Ascending aorta (tissue), 2 donors: ENCODE results near the gene SKI. TPM values are rescaled to one million over a fixed set of nuclear protein-coding genes. Genes with fewer than 3 reads are reported as not detected.

Experiments used
- DNase-seq, 2 donors: peaks; one replicate each; pipeline ENCODE4 v3.0.0-alpha.2; 2019; ENCODE audit warnings: low spot score in 2 of 2
- H3K27ac ChIP-seq, 2 donors: fragments of 200-600 bp; sonication (generic); one replicate each; pipeline ENCODE4 v1.5.1; 2016 to 2017; ENCODE audit warnings: mild to moderate bottlenecking in 1 of 2
- H3K27me3 ChIP-seq: fragments of 200-600 bp; sonication (generic); one replicate; pipeline ENCODE4 v1.5.1; 2017
- H3K36me3 ChIP-seq, 2 donors: fragments of 200-600 bp; sonication (generic); one replicate each; pipeline ENCODE4 v1.5.1; 2016
- H3K4me1 ChIP-seq, 2 donors: fragments of 200-600 bp; sonication (generic); one replicate each; pipeline ENCODE4 v1.5.1; 2016 to 2017; ENCODE audit warnings: mild to moderate bottlenecking in 1 of 2
- H3K4me3 ChIP-seq, 2 donors: fragments of 200-600 bp; sonication (generic); one replicate each; pipeline ENCODE4 v1.5.1; 2016 to 2017; ENCODE audit warnings: mild to moderate bottlenecking in 1 of 2
- H3K9me3 ChIP-seq, 2 donors: fragments of 200-600 bp; sonication (generic); one replicate each; pipeline ENCODE4 v1.5.1; 2016
- intact Hi-C: fragments of 100-400 bp; cut with DNase I; formaldehyde crosslinking; loops from one replicate; pipeline ENCODE4 v1.15.1; 2023
- total RNA-seq: library from RNA; depleted of rRNA; stranded (reverse); fragments of >200 nt; gene quantifications from one replicate; pipeline ENCODE4 v1.1.0, GENCODE V29; 2016
- TF ChIP-seq, protein P1 (sequence below), 3 experiments: fragments of 200-600 bp in 2 of 3; fragments of 450-650 bp in 1 of 3; sonication (generic) in 2 of 3; IDR thresholded peaks; one replicate each; pipeline ENCODE4 v1.5.1; 2016 to 2019; ENCODE audit warnings: antibody characterized with exemption in 3 of 3, mild to moderate bottlenecking in 1 of 3, moderate library complexity in 1 of 3

SKI gene
- total RNA-seq, 1 donor from 2014 or later = 139 TPM

DNA sequence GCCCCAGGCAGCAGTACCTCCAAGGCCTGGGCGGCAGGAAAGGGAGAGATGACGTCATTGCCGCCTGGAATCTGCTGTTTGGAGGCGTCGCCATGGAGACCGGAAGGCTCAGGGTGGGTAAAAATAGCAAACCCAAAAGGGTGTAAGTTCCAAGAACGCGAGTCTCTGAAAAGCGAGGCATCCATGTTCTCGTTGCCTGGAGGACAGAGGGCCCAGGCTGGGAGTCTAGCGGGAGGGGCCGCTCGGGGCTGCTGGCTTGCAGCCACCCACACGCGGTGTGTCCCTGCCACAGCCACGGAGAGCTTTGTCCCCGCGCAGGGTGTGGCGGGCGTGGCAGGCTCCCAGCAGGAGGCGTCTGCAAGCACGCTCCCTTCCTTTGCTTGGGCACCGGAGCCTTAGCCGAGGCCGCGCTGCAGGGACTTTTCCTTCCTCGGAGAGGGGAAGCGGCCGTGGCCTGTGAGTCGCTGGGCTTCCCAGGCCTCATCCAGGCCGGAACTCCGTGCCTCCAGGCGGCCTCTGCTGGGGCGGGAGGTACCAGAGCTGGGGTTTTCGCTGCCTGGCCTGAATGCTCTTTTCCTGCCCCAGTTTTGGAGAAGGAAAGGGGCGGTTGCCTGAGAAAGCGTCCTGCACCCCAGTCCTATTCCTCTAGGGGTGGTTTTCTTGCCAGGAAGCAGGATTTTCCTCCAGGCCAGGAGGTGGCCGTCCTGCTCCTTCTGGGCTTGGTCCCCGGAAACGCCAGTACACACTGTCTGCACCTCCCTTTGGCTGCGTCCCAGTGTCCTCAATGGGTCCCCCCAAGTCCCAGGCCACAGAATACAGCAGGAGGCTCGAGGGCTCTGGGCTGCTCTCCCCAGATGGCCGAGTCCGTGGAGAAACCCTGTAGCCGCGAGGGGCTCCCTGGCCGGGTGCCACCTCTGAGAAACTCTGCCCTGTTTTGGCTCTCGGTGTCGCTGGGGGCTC lies 15.3 kb upstream of the SKI start:
- H3K4me1 ChIP-seq = peaks cover 34 to 61% of the 10 kb centered on the region in 2 donors
- intact Hi-C loops = loop anchor here (1.0 kb wide), 1 partner anchor 14 kb away; no protein-coding TSS in a partner anchor
- DNase-seq = peak; percentile 87 to 98

DNA sequence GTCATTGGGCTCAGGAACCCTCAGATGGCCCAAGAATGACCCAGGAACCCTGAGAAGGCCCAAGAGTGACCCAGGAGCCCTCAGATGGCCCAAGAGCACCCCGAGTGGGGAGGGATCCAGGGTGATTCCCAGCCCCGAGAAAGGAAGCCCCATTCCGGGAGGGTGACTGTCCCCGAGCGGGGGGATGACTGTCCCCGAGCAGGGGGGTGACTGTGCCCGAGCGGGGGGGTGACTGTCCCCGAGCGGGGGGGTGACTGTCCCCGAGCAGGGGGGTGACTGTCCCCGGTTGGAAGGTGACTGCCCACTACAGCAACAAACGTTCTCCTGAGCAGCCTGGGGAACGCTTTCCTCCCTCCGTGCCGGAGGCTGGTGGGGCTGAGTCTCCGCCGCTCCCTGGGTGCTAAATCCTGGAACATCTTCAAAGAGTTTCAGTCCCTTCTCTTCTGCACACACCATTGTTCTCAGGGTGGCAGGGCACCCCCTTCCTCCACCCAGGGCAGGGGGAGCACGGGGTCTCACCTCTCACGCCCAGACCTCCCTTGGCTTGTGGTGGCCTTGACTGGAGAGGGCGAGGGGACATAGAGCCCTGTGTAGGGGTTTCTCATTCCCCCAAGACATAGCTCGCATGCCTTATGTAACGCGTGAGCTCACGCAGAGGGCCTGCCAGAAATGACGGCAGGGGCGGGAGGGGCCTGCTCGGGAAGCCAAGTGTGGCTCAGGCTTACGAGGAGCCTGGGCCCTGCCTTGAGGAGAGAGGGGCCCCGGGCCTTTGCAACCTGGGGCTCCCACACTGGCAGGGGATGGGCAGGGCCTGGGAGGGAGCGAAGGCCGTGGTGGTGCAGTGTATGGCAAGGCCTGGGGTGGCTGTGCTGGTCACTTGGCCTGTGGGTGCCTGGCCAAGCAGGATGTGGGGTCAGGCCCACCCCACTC lies 14.3 kb upstream of the SKI start:
- intact Hi-C loops = loop anchor here (1.0 kb wide), 1 partner anchor 13 kb away; no protein-coding TSS in a partner anchor
- Histone ChIP-seq H3K36me3 (no peaks in the 10 kb centered on the region), H3K4me1 (peaks cover 29 to 57% of the 10 kb centered on the region in 2 donors), H3K27me3 (no peaks in the 10 kb centered on the region), H3K4me3 (peak overlapping the region; percentile 51 to 54), H3K27ac (peak overlapping the region; percentile 99), H3K9me3 (no peaks in the 10 kb centered on the region)
- TF ChIP-seq, protein P1, sequence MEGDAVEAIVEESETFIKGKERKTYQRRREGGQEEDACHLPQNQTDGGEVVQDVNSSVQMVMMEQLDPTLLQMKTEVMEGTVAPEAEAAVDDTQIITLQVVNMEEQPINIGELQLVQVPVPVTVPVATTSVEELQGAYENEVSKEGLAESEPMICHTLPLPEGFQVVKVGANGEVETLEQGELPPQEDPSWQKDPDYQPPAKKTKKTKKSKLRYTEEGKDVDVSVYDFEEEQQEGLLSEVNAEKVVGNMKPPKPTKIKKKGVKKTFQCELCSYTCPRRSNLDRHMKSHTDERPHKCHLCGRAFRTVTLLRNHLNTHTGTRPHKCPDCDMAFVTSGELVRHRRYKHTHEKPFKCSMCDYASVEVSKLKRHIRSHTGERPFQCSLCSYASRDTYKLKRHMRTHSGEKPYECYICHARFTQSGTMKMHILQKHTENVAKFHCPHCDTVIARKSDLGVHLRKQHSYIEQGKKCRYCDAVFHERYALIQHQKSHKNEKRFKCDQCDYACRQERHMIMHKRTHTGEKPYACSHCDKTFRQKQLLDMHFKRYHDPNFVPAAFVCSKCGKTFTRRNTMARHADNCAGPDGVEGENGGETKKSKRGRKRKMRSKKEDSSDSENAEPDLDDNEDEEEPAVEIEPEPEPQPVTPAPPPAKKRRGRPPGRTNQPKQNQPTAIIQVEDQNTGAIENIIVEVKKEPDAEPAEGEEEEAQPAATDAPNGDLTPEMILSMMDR (IDR thresholded peaks at IDR 0.05) = no peak
- DNase-seq = peak in 1 of 2 donors; percentile 95

More for the DNA sequence above, 15.3 kb upstream of the SKI start:
- Histone ChIP-seq H3K4me3 (peak overlapping the region; percentile 51 to 54), H3K9me3 (no peaks in the 10 kb centered on the region), H3K27me3 (no peaks in the 10 kb centered on the region), H3K36me3 (no peaks in the 10 kb centered on the region), H3K27ac (peak overlapping the region; percentile 99)
- TF ChIP-seq, protein P1 (IDR thresholded peaks at IDR 0.05) = peak in 2 of 3 experiments; percentile 10 to 35

DNA sequence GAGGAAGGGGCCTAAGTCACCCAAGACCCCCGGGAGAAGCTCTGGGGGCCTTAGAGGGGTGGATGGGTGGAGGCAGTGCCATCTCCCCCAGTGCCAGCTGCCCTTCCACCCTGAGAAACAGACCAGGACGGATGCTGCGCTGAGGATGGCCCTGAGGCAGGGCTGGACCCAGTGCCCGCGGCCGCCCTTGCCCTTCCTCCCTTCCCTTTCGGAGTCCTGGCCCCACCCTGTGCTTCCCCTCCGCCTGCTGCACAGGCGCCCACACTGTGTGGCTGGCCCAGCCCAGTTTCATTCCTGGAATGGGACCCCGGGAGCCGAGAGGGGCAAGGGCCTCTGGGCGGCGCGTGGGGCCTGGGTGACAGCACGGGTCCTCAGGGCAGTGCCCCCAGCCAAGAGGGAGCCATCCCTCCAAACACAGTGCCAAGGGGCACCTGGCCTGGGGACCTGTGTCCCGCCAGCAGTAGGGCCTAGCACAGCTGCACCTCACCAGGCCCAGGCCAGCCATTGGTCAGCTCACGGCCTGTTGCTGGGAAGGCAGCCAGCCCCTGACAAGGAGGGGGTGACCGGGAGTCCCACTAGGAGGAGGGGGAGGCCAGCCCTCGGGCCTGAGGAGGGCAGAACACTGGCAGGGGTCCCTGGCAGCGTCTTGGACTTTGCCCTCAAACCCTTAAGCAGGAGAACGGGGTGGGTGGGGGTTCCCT lies 13.4 kb upstream of the SKI start:
- no peaks in the 10 kb centered on the region for H3K36me3 ChIP-seq
- H3K4me1 ChIP-seq = peaks cover 23 to 49% of the 10 kb centered on the region in 2 donors
- intact Hi-C loops = no loop called here
- H3K27ac ChIP-seq = peak overlapping the region; percentile 99
- H3K9me3 ChIP-seq = no peaks in the 10 kb centered on the region
- H3K4me3 ChIP-seq = peak overlapping the region; percentile 51 to 54
- no peaks in the 10 kb centered on the region for H3K27me3 ChIP-seq
- peak in 1 of 2 donors; percentile 72 for DNase-seq
- TF ChIP-seq, protein P1 (IDR thresholded peaks at IDR 0.05) = no peak

DNA sequence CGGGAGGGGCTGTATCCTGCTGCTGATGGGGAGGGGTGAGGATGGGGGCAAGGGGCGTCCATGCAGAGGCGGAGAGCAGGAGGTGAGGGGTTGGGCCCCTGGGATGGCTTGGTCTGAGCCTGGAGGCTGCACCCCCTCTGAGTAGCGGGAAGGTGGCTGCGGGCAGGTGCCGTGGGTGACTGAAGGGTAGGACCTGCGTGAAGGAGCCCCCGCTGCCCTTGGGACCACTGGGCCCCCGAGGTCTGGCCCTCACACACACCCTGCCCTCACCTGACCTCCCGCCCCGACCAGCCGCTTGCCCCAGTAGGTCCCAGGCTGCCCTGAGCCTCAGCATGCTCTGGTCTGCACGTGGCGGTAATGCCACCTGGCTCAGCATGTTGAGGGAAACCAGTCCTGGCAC lies 12.8 kb upstream of the SKI start:
- H3K4me1 ChIP-seq = peaks cover 23 to 43% of the 10 kb centered on the region in 2 donors
- intact Hi-C loops = no loop called here
- peak in 1 of 2 donors; percentile 61 for DNase-seq
- TF ChIP-seq, protein P1 (IDR thresholded peaks at IDR 0.05) = no peak
- H3K27me3 ChIP-seq = no peaks in the 10 kb centered on the region
- no peaks in the 10 kb centered on the region for H3K36me3 ChIP-seq
- peak overlapping the region; percentile 99 for H3K27ac ChIP-seq
- no peak overlapping the region for H3K4me3 ChIP-seq
- no peaks in the 10 kb centered on the region for H3K9me3 ChIP-seq
